IMR-90 (cell line): ENCODE results near the gene CDH12. TPM values are rescaled to one million over a fixed set of nuclear protein-coding genes. Genes with fewer than 3 reads are reported as not detected.

ENCODE experiments used
- ATAC-seq: fragments of 200-7000 bp; cut with Tn5 transposase; 2 replicates; pipeline ENCODE4 v1.9.1; 2020; ENCODE audit warnings: low read depth, mild to moderate bottlenecking, moderate library complexity
- BruUV-seq: library from RNA; stranded (reverse); fragments of 400-500 nt; replicated peaks from 2 replicates; lab custom pipeline; 2021; lab: Mats Ljungman, UMichigan
- CTCF ChIA-PET: fragments of 300-600 bp; formaldehyde crosslinking; extraction: SDS; loops from one replicate; lab custom pipeline; 2021; ENCODE audit warnings: antibody characterized with exemption; lab: Yijun Ruan, JAX
- POLR2A ChIA-PET: fragments of 300-600 bp; sonication (Branson Sonifier 250); formaldehyde crosslinking; loops from one replicate; lab custom pipeline; 2022; ENCODE audit warnings: antibody characterized with exemption; ENCODE audit not compliant: unreplicated experiment; lab: Charles Lee
- DNase-seq: peaks from one replicate; pipeline ENCODE4 v3.0.0; 2013
- H2AFZ ChIP-seq: replicated peaks from 2 replicates; pipeline ENCODE3; 2013; ENCODE audit warnings: low read length, mild to moderate bottlenecking; ENCODE audit not compliant: poor library complexity
- H2AK5ac ChIP-seq: 2 replicates; pipeline ENCODE4 v1.6.1; 2013; ENCODE audit warnings: low read depth, low read length, inconsistent platforms
- H2AK9ac ChIP-seq: replicated peaks from 2 replicates; pipeline ENCODE3; 2013; ENCODE audit warnings: mild to moderate bottlenecking, low read depth, low read length, moderate library complexity; ENCODE audit not compliant: poor library complexity
- H2BK120ac ChIP-seq: 2 replicates; pipeline ENCODE4 v1.6.1; 2013; ENCODE audit warnings: low read depth, low read length, inconsistent platforms
- H2BK15ac ChIP-seq: 3 replicates; pipeline ENCODE4 v1.6.1; 2013; ENCODE audit warnings: low read depth, low read length, inconsistent platforms
- H2BK20ac ChIP-seq: 2 replicates; pipeline ENCODE4 v1.6.1; 2013; ENCODE audit warnings: low read depth, mild to moderate bottlenecking, inconsistent platforms, low read length, moderate library complexity
- H2BK5ac ChIP-seq: 2 replicates; pipeline ENCODE4 v1.6.1; 2013; ENCODE audit warnings: mild to moderate bottlenecking, low read depth, low read length, inconsistent platforms; ENCODE audit not compliant: poor library complexity, severe bottlenecking
- H3K14ac ChIP-seq: replicated peaks from 2 replicates; pipeline ENCODE4 v1.6.1; 2013; ENCODE audit warnings: low read depth, low read length, inconsistent platforms
- H3K18ac ChIP-seq: 2 replicates; pipeline ENCODE4 v1.6.1; 2013; ENCODE audit warnings: low read depth, low read length, control low read depth
- H3K23ac ChIP-seq: 2 replicates; pipeline ENCODE4 v1.6.1; 2013; ENCODE audit warnings: low read depth, low read length, inconsistent platforms
- H3K27ac ChIP-seq: 2 replicates; pipeline ENCODE4 v1.5.1; 2013; ENCODE audit warnings: mild to moderate bottlenecking, control low read depth, low read length; ENCODE audit not compliant: insufficient read depth
- H3K27me3 ChIP-seq: 2 replicates; pipeline ENCODE4 v1.6.1; 2013; ENCODE audit warnings: low read length; ENCODE audit not compliant: control insufficient read depth, insufficient read depth
- H3K36me3 ChIP-seq: 2 replicates; pipeline ENCODE4 v1.6.1; 2013; ENCODE audit warnings: low read length, mixed read lengths; ENCODE audit not compliant: control insufficient read depth, insufficient read depth
- H3K4ac ChIP-seq: 2 replicates; pipeline ENCODE4 v1.6.1; 2013; ENCODE audit warnings: low read depth, low read length, inconsistent platforms
- H3K4me1 ChIP-seq: 2 replicates; pipeline ENCODE4 v1.6.1; 2013; ENCODE audit warnings: low read length, mixed read lengths; ENCODE audit not compliant: control insufficient read depth, insufficient read depth
- H3K4me2 ChIP-seq: 2 replicates; pipeline ENCODE4 v1.6.1; 2013; ENCODE audit warnings: low read depth, mild to moderate bottlenecking, control low read depth, low read length, moderate library complexity
- H3K4me3 ChIP-seq: 2 replicates; pipeline ENCODE4 v1.5.1; 2013; ENCODE audit warnings: low read depth, mild to moderate bottlenecking, control low read depth, low read length, moderate library complexity; ENCODE audit not compliant: insufficient read depth
- H3K56ac ChIP-seq: 2 replicates; pipeline ENCODE4 v1.6.1; 2013; ENCODE audit warnings: low read length, inconsistent platforms; ENCODE audit not compliant: insufficient read depth; ENCODE audit errors: extremely low read depth
- H3K79me1 ChIP-seq, 2 experiments: 2 replicates each; pipeline ENCODE4 v1.6.1; 2013; ENCODE audit warnings: low read length in 2 of 2, inconsistent platforms in 1 of 2, low read depth in 1 of 2
- H3K9ac ChIP-seq: 2 replicates; pipeline ENCODE4 v1.6.1; 2013; ENCODE audit warnings: low read depth, low read length, control low read depth
- H3K9me1 ChIP-seq: 2 replicates; pipeline ENCODE4 v1.6.1; 2013; ENCODE audit warnings: low read length, inconsistent platforms; ENCODE audit not compliant: insufficient read depth
- H3K9me3 ChIP-seq: 2 replicates; pipeline ENCODE4 v1.6.1; 2013; ENCODE audit warnings: low read length; ENCODE audit not compliant: control insufficient read depth, insufficient read depth
- H4K20me1 ChIP-seq: 2 replicates; pipeline ENCODE4 v1.6.1; 2013; ENCODE audit warnings: low read length, inconsistent platforms; ENCODE audit not compliant: insufficient read depth
- H4K5ac ChIP-seq: 2 replicates; pipeline ENCODE4 v1.6.1; 2013; ENCODE audit warnings: mild to moderate bottlenecking, low read depth, low read length, control low read depth
- H4K8ac ChIP-seq, 2 experiments: 2 replicates each; pipeline ENCODE4 v1.6.1; 2013; ENCODE audit warnings: low read depth in 2 of 2, low read length in 2 of 2, control low read depth in 1 of 2, inconsistent platforms in 1 of 2
- H4K91ac ChIP-seq: 2 replicates; pipeline ENCODE4 v1.6.1; 2013; ENCODE audit warnings: low read depth, low read length, inconsistent platforms; ENCODE audit not compliant: insufficient read depth
- BHLHE40 ChIP-seq: fragments of 150-350 bp; IDR thresholded peaks from 2 replicates; pipeline ENCODE4 v1.6.1; 2016; ENCODE audit warnings: mild to moderate bottlenecking, low read depth, low read length
- CEBPB ChIP-seq: IDR thresholded peaks from 2 replicates; pipeline ENCODE4 v1.6.1; 2012; ENCODE audit warnings: low read depth, low read length, improper control_type of control experiment
- CHD1 ChIP-seq: IDR thresholded peaks from 2 replicates; pipeline ENCODE4 v1.6.1; 2012; ENCODE audit warnings: low read depth, low read length, improper control_type of control experiment
- ELK1 ChIP-seq: fragments of 150-350 bp; IDR thresholded peaks from 2 replicates; pipeline ENCODE4 v1.6.1; 2016; ENCODE audit warnings: low read depth, mild to moderate bottlenecking, low read length, moderate library complexity, borderline replicate concordance
- FOS ChIP-seq: fragments of 150-350 bp; IDR thresholded peaks from 2 replicates; pipeline ENCODE4 v1.6.1; 2016; ENCODE audit warnings: low read depth, low read length
- MAFK ChIP-seq: IDR thresholded peaks from 2 replicates; pipeline ENCODE4 v1.6.1; 2012; ENCODE audit warnings: low read depth, low read length, improper control_type of control experiment
- MAZ ChIP-seq: IDR thresholded peaks from 2 replicates; pipeline ENCODE4 v1.6.1; 2012; ENCODE audit warnings: low read depth, mild to moderate bottlenecking, low read length, improper control_type of control experiment, moderate library complexity, borderline replicate concordance
- MXI1 ChIP-seq: IDR thresholded peaks from 2 replicates; pipeline ENCODE4 v1.6.1; 2012; ENCODE audit warnings: low read depth, mild to moderate bottlenecking, low read length, moderate library complexity, borderline replicate concordance
- NFE2L2 ChIP-seq: fragments of 150-350 bp; IDR thresholded peaks from 2 replicates; pipeline ENCODE4 v1.6.1; 2016; ENCODE audit warnings: low read depth, mild to moderate bottlenecking, low read length
- POLR2A ChIP-seq: IDR thresholded peaks from 2 replicates; pipeline ENCODE4 v1.6.1; 2012; ENCODE audit warnings: mild to moderate bottlenecking, low read depth, low read length
- RAD21 ChIP-seq: IDR thresholded peaks from 2 replicates; pipeline ENCODE4 v1.6.1; 2012; ENCODE audit warnings: low read length, improper control_type of control experiment
- RCOR1 ChIP-seq: IDR thresholded peaks from 2 replicates; pipeline ENCODE4 v1.6.1; 2012; ENCODE audit warnings: mild to moderate bottlenecking, low read length, improper control_type of control experiment; ENCODE audit not compliant: insufficient replicate concordance
- RFX5 ChIP-seq: IDR thresholded peaks from 2 replicates; pipeline ENCODE4 v1.8.0; 2012; ENCODE audit warnings: low read depth, mild to moderate bottlenecking, low read length, moderate library complexity
- SMC3 ChIP-seq: fragments of 150-350 bp; IDR thresholded peaks from 2 replicates; pipeline ENCODE4 v1.6.1; 2016; ENCODE audit warnings: low read depth, mild to moderate bottlenecking, antibody characterized with exemption, low read length, moderate library complexity
- USF2 ChIP-seq: fragments of 150-350 bp; IDR thresholded peaks from 2 replicates; pipeline ENCODE4 v1.6.1; 2017; ENCODE audit warnings: mild to moderate bottlenecking, antibody characterized with exemption, low read length, low read depth
- WGBS, 2 experiments: methylation state at CpG; one replicate each; pipeline versions ENCODE4 v1.1.5 to v1.1.7; 2013; ENCODE audit warnings: missing lambda C conversion rate in 2 of 2; ENCODE audit not compliant: insufficient read length in 1 of 2; ENCODE audit errors: extremely low coverage in 2 of 2; 5-methylcytosine and 5-hydroxymethylcytosine counted together
- dilution Hi-C: fragments of 300-500 bp; cut with HindIII; formaldehyde crosslinking; loops from one replicate; pipeline ENCODE4 v1.14.3; 2018; ENCODE audit warnings: low sequenced_read_pairs; ENCODE audit not compliant: unreplicated experiment
- in situ Hi-C: fragments of 300-500 bp; cut with MboI; formaldehyde crosslinking; loops from 3 replicates; pipeline ENCODE4 v1.14.3; 2019; ENCODE audit warnings: low sequenced_read_pairs, inconsistent platforms, mixed read lengths
- intact Hi-C: fragments of 100-400 bp; cut with micrococcal nuclease; formaldehyde crosslinking; loops from 2 replicates; pipeline ENCODE4 v1.10.0; 2022
- polyA plus RNA-seq, 3 experiments: library from polyadenylated mRNA; depleted of rRNA; stranded (reverse); fragments of >200 nt; gene quantifications; 2 replicates each; pipeline ENCODE4 v1.2.3, GENCODE V29; 2012; ENCODE audit warnings: low replicate concordance in 1 of 3
- total RNA-seq: library from RNA; depleted of rRNA; stranded (reverse); fragments of >200 nt; gene quantifications from 2 replicates; pipeline ENCODE4 v1.2.3, GENCODE V29; 2012
- TF ChIP-seq, protein P1 (sequence below): conservative IDR thresholded peaks from 2 replicates; pipeline ENCODE4 v1.5.1; 2012; ENCODE audit warnings: mild to moderate bottlenecking, low read depth, low read length, improper control_type of control experiment

CDH12 gene
- total and polyA plus RNA-seq, 2 of the 4 experiments (the other 2 are of a cell fraction) = not detected

DNA sequence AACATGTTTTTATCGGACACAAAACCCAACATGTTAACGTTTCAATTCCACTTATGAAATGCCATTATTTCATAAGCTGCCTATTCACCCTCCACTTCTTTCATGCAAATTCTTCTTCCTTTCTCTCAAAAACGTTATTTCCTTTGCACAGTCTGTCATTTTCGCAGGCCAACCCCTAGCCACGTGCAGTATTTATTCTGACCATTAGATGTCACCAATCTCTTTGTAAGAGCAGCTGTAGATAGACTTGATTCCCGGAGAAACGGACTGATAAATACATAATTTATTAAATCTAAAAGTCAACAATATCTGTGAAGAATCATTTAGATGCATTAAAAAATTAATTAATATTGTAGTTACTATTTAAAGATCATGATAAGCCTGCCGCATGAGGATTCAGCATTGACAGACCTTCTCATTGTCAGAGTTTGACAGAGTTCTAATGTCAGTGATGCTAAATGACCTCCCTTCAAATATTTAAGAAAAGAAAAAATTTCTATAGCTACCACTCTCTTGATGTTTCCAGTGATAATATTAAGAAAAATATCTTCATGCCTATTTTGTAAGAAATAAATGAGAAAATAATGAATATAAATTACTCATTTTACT lies 933.6 kb downstream of the CDH12 start:
- Histone ChIP-seq H3K56ac (no peak overlapping the region), H3K4me1 (no peaks in the 10 kb centered on the region), H3K27me3 (no peaks in the 10 kb centered on the region), H3K9ac (no peak overlapping the region), H3K14ac (no peak overlapping the region), H3K23ac (no peak overlapping the region), H2AK9ac (no peak overlapping the region), H2BK15ac (no peak overlapping the region), H3K4me3 (no peak overlapping the region), H4K5ac (no peak overlapping the region), H3K79me1 (no peaks in the 10 kb centered on the region), H3K4me2 (no peak overlapping the region), H3K9me3 (no peaks in the 10 kb centered on the region), H4K20me1 (no peaks in the 10 kb centered on the region), H3K9me1 (no peaks in the 10 kb centered on the region), H3K4ac (no peak overlapping the region), H2BK20ac (no peak overlapping the region), H2AK5ac (no peak overlapping the region), H2AFZ (no peak overlapping the region), H3K27ac (no peak overlapping the region), H2BK120ac (no peak overlapping the region), H3K36me3 (no peaks in the 10 kb centered on the region), H3K18ac (no peak overlapping the region), H4K8ac (no peak overlapping the region), H2BK5ac (no peak overlapping the region), H4K91ac (no peak overlapping the region)
- in situ Hi-C loops (no loop called here), dilution Hi-C loops (no loop called here), intact Hi-C loops (loop anchor here (2.0 to 5.0 kb wide), 2 partner anchors 779 to 1223 kb away; no protein-coding TSS in a partner anchor)
- peak; percentile 72 for ATAC-seq
- peak; percentile 45 for DNase-seq
- POLR2A ChIA-PET = no interaction called here
- TF ChIP-seq SMC3 = peak; percentile 46
- TF ChIP-seq POLR2A = no peak
- TF ChIP-seq MAZ = no peak
- no peak for TF ChIP-seq FOS
- no peak for TF ChIP-seq MAFK
- no peak for TF ChIP-seq MXI1
- TF ChIP-seq BHLHE40 = no peak
- no peak for TF ChIP-seq NFE2L2
- TF ChIP-seq ELK1 = no peak
- TF ChIP-seq, protein P1, sequence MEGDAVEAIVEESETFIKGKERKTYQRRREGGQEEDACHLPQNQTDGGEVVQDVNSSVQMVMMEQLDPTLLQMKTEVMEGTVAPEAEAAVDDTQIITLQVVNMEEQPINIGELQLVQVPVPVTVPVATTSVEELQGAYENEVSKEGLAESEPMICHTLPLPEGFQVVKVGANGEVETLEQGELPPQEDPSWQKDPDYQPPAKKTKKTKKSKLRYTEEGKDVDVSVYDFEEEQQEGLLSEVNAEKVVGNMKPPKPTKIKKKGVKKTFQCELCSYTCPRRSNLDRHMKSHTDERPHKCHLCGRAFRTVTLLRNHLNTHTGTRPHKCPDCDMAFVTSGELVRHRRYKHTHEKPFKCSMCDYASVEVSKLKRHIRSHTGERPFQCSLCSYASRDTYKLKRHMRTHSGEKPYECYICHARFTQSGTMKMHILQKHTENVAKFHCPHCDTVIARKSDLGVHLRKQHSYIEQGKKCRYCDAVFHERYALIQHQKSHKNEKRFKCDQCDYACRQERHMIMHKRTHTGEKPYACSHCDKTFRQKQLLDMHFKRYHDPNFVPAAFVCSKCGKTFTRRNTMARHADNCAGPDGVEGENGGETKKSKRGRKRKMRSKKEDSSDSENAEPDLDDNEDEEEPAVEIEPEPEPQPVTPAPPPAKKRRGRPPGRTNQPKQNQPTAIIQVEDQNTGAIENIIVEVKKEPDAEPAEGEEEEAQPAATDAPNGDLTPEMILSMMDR = peak; percentile 67
- TF ChIP-seq CEBPB = no peak
- no peak for TF ChIP-seq RCOR1
- peak; percentile 17; the same call in 1 of the 2 replicates for TF ChIP-seq USF2
- TF ChIP-seq CHD1 = no peak
- TF ChIP-seq RAD21 = peak; percentile 60
- TF ChIP-seq RFX5 = no peak
- no TSS peak for BruUV-seq
- WGBS, 2 experiments = no CpG with 5 or more reads among the region's 8 CpGs
- CTCF ChIA-PET = interaction anchor here (0.8 to 1.7 kb wide), 2 partner anchors 12 to 13 kb away, joined by 3 to 5 read pairs; no protein-coding TSS in a partner anchor
